SK-N-SH (cell line): ENCODE data around the gene MPV17. TPM values are rescaled to one million over a fixed set of nuclear protein-coding genes. Genes with fewer than 3 reads are reported as not detected.
"Not testable (repeated sequence)": the region's sequence is repeated elsewhere in the genome, so short reads cannot be mapped to it uniquely, and the experiment has no call there.

Source experiments
- CTCF ChIA-PET: fragments of 300-600, 350-600 bp; formaldehyde crosslinking; extraction: SDS; loops from one replicate; lab custom pipeline; 2021; lab: Yijun Ruan, JAX
- POLR2A ChIA-PET: fragments of 350-600 bp; sonication (Branson Sonifier 250); formaldehyde crosslinking; extraction: SDS; loops from one replicate; lab custom pipeline; 2020; ENCODE audit warnings: antibody characterized with exemption, inconsistent platforms; lab: Yijun Ruan, JAX
- DNase-seq: peaks from one replicate; pipeline ENCODE4 v3.0.0; 2012
- H2AFZ ChIP-seq: fragments of 200-600 bp; sonication (generic); 2 replicates; pipeline ENCODE4 v1.8.1; 2016; ENCODE audit warnings: antibody characterized with exemption, mild to moderate bottlenecking, low read depth
- H3F3A ChIP-seq: fragments of 200-600 bp; sonication (generic); replicated peaks from 2 replicates; pipeline ENCODE3; 2016; ENCODE audit warnings: antibody characterized with exemption, mild to moderate bottlenecking; ENCODE audit not compliant: insufficient read depth
- H3K27ac ChIP-seq, 2 experiments: fragments of 200-500 bp in 1 of 2; fragments of 200-600 bp in 1 of 2; sonication (Bioruptor generic) in 1 of 2; sonication (generic), shearing (Covaris generic) in 1 of 2; 2 replicates each; pipeline versions ENCODE4 v1.5.1 to v1.6.1; 2014 to 2016; ENCODE audit warnings: low read depth in 2 of 2, inconsistent platforms in 1 of 2, low read length in 1 of 2, mild to moderate bottlenecking in 1 of 2, mixed read lengths in 1 of 2
- H3K27me3 ChIP-seq: fragments of 200-600 bp; sonication (generic), shearing (Covaris generic); 2 replicates; pipeline ENCODE4 v1.6.1; 2016; ENCODE audit warnings: mixed run types; ENCODE audit not compliant: insufficient read depth
- H3K36me3 ChIP-seq, 2 experiments: fragments of 200-500 bp in 1 of 2; fragments of 200-600 bp in 1 of 2; sonication (Bioruptor generic) in 1 of 2; sonication (generic) in 1 of 2; replicated peaks in 1 of 2; 2 replicates each; pipeline versions ENCODE3 to v1.5.1; 2014 to 2016; ENCODE audit warnings: low read length in 1 of 2, mild to moderate bottlenecking in 1 of 2; ENCODE audit not compliant: insufficient read depth in 2 of 2, control insufficient read depth in 1 of 2
- H3K4me1 ChIP-seq, 2 experiments: fragments of 200-500 bp in 1 of 2; fragments of 200-600 bp in 1 of 2; sonication (Bioruptor generic) in 1 of 2; sonication (generic), shearing (Covaris generic) in 1 of 2; 2 replicates each; pipeline versions ENCODE4 v1.5.1 to v1.6.1; 2014 to 2016; ENCODE audit warnings: low read depth in 1 of 2, low read length in 1 of 2, mixed run types in 1 of 2; ENCODE audit not compliant: insufficient read depth in 2 of 2, control insufficient read depth in 1 of 2
- H3K4me2 ChIP-seq: fragments of 200-600 bp; sonication (generic), shearing (Covaris generic); 2 replicates; pipeline ENCODE4 v1.6.1; 2017; ENCODE audit warnings: mixed run types
- H3K4me3 ChIP-seq, 2 experiments: fragments of 200-500 bp in 1 of 2; fragments of 200-600 bp in 1 of 2; sonication (Bioruptor generic) in 1 of 2; sonication (generic), shearing (Covaris generic) in 1 of 2; 2 replicates each; pipeline versions ENCODE4 v1.5.1 to v1.8.1; 2014 to 2016; ENCODE audit warnings: low read depth in 2 of 2, inconsistent platforms in 1 of 2, low read length in 1 of 2, mild to moderate bottlenecking in 1 of 2, mixed read lengths in 1 of 2, moderate library complexity in 1 of 2
- H3K79me2 ChIP-seq: fragments of 200-600 bp; sonication (generic); 2 replicates; pipeline ENCODE4 v1.8.1; 2017; ENCODE audit warnings: mild to moderate bottlenecking; ENCODE audit not compliant: insufficient read depth
- H3K9ac ChIP-seq: fragments of 200-600 bp; sonication (generic); 2 replicates; pipeline ENCODE4 v1.6.1; 2017; ENCODE audit warnings: mixed run types
- H3K9me2 ChIP-seq: fragments of 200-600 bp; sonication (generic); 2 replicates; pipeline ENCODE4 v1.6.1; 2017; ENCODE audit warnings: mixed run types
- H3K9me3 ChIP-seq: fragments of 200-600 bp; sonication (generic); 2 replicates; pipeline ENCODE4 v1.6.1; 2017; ENCODE audit warnings: mixed run types, mild to moderate bottlenecking, moderate library complexity
- H4K20me1 ChIP-seq: fragments of 200-600 bp; sonication (generic); 2 replicates; pipeline ENCODE4 v1.6.1; 2017; ENCODE audit warnings: mild to moderate bottlenecking, mixed run types; ENCODE audit not compliant: insufficient read depth
- ELF1 ChIP-seq: IDR thresholded peaks from 2 replicates; pipeline ENCODE4 v1.4.0; 2012
- FOXJ3 ChIP-seq: sonication (generic); formaldehyde crosslinking; IDR thresholded peaks from 2 replicates; pipeline ENCODE4 v1.5.1; 2020; ENCODE audit warnings: mild to moderate bottlenecking, missing genetic modification reagents
- FOXM1 ChIP-seq: IDR thresholded peaks from 2 replicates; pipeline ENCODE4 v1.4.0; 2012; ENCODE audit warnings: low read depth, mild to moderate bottlenecking
- MEF2A ChIP-seq: IDR thresholded peaks from 2 replicates; pipeline ENCODE4 v1.4.0; 2012; ENCODE audit warnings: low read depth, borderline replicate concordance
- MXI1 ChIP-seq: IDR thresholded peaks from 2 replicates; pipeline ENCODE4 v1.6.1; 2012; ENCODE audit warnings: mild to moderate bottlenecking, low read depth, low read length, improper control_type of control experiment
- NFIC ChIP-seq: IDR thresholded peaks from 2 replicates; pipeline ENCODE4 v1.4.0; 2012; ENCODE audit warnings: borderline replicate concordance
- NRF1 ChIP-seq: IDR thresholded peaks from 2 replicates; pipeline ENCODE4 v1.6.1; 2012; ENCODE audit warnings: low read depth, mild to moderate bottlenecking, low read length
- RAD21 ChIP-seq: IDR thresholded peaks from 2 replicates; pipeline ENCODE4 v1.6.1; 2012; ENCODE audit warnings: mild to moderate bottlenecking, low read length
- RXRA ChIP-seq: IDR thresholded peaks from 2 replicates; pipeline ENCODE4 v1.4.0; 2012; ENCODE audit warnings: low read depth, mild to moderate bottlenecking, borderline replicate concordance
- SMC3 ChIP-seq: IDR thresholded peaks from 2 replicates; pipeline ENCODE4 v1.6.1; 2012; ENCODE audit warnings: low read depth, low read length, improper control_type of control experiment
- TAF1 ChIP-seq: IDR thresholded peaks from 2 replicates; pipeline ENCODE4 v1.6.1; 2012; ENCODE audit warnings: low read depth, mild to moderate bottlenecking, low read length, moderate library complexity, borderline replicate concordance
- TCF12 ChIP-seq: IDR thresholded peaks from 2 replicates; pipeline ENCODE4 v1.4.0; 2012
- TEAD4 ChIP-seq: IDR thresholded peaks from 2 replicates; pipeline ENCODE4 v1.4.0; 2012; ENCODE audit warnings: mild to moderate bottlenecking, borderline replicate concordance; ENCODE audit not compliant: insufficient read depth
- USF1 ChIP-seq: IDR thresholded peaks from 2 replicates; pipeline ENCODE4 v1.4.0; 2012; ENCODE audit warnings: low read depth, borderline replicate concordance
- ZBTB33 ChIP-seq: IDR thresholded peaks from 2 replicates; pipeline ENCODE4 v1.4.0; 2012; ENCODE audit warnings: low read depth, borderline replicate concordance
- WGBS: methylation state at CpG from one replicate; pipeline ENCODE4 v1.1.6; 2017; ENCODE audit warnings: low lambda C conversion rate; 5-methylcytosine and 5-hydroxymethylcytosine counted together
- polyA plus RNA-seq, 3 experiments: library from polyadenylated mRNA; depleted of rRNA; stranded (reverse); fragments of >200 nt; gene quantifications; 2 replicates each; pipeline ENCODE4 v1.2.3, GENCODE V29; 2012
- TF ChIP-seq, protein P1 (sequence below): IDR thresholded peaks from 2 replicates; pipeline ENCODE4 v1.4.0; 2012; ENCODE audit warnings: low read depth

The MPV17 gene
- polyA plus RNA-seq, 1 of the 3 experiments (the other 2 are of a cell fraction): 255 TPM

DNA sequence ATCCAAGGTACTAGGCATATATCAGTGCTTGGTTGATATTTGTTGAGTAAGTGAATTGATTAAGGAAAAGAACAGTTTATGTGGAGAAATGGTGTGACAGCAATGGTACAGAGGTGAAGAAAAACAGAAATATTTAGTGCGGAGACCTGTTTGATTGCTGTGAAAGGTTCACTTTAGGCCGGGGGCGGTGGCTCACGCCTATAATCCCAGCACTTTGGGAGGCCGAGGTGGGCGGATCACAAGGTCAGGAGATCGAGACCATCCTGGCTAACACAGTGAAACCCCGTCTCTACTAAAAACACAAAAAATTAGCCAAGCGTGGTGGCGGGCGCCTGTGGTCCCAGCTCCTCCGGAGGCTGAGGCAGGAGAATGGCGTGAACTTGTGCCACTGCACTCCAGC lies 54.6 kb downstream of the MPV17 start:
- H3K4me3 ChIP-seq, H3K9me3 ChIP-seq, H3K27ac ChIP-seq, DNase-seq, H3K9me2 ChIP-seq, H3K79me2 ChIP-seq, H3K9ac ChIP-seq, H3K4me2 ChIP-seq, H2AFZ ChIP-seq, H4K20me1 ChIP-seq, H3F3A ChIP-seq, H3K36me3 ChIP-seq, POLR2A ChIA-PET: not testable (repeated sequence)
- Histone ChIP-seq H3K4me1 (peaks cover 4 to 20% of the 10 kb centered on the region in 2 experiments; a peak in 1 of 4 replicates), H3K27me3 (peaks cover 64% of the 10 kb centered on the region)
- WGBS: 90% methylated on average over 13 of the region's 13 CpGs
- CTCF ChIA-PET: interaction anchor here (1.0 to 14.1 kb wide), 4 partner anchors 16 to 98 kb away, joined by 3 to 392 read pairs (median 68); partner anchors contain the start of gene TRIM54

DNA sequence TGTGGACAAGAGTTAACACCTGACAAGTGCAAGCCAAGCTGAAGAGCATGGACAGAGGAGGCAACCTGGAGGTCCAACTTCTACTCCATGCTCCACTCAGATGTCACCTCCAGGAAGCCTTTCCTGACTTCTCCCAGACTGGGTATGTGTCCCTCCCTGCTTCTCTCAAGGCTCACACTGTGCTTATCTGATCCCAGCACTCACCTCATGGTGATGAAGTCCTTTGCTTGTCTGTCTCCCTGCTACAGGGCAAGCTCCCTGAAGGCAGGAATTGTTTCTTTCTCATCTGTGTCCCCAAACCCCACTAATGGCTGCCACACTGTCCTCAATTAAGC lies 57.4 kb downstream of the MPV17 start:
- H3K9me3 ChIP-seq: no peaks in the 10 kb centered on the region
- CTCF ChIA-PET: interaction anchor here (0.6 to 14.1 kb wide), 51 partner anchors 8 to 548 kb away, joined by 3 to 392 read pairs (median 5); partner anchors contain the start of genes ABHD1, ATRAID, DNAJC5G and GTF3C2
- H3K27me3 ChIP-seq: peaks cover 88% of the 10 kb centered on the region
- no peak overlapping the region for H3K27ac ChIP-seq
- H4K20me1 ChIP-seq: no peaks in the 10 kb centered on the region
- H3F3A ChIP-seq: peaks cover 6% of the 10 kb centered on the region
- no peak overlapping the region for H3K9ac ChIP-seq
- H2AFZ ChIP-seq: no peak overlapping the region
- H3K4me1 ChIP-seq: peaks cover 6 to 28% of the 10 kb centered on the region in 2 experiments; a peak in 1 of 4 replicates
- H3K79me2 ChIP-seq: no peaks in the 10 kb centered on the region
- POLR2A ChIA-PET: interaction anchor here (0.6 to 2.0 kb wide), 2 partner anchors 15 to 24 kb away, joined by 3 to 7 read pairs; no protein-coding TSS in a partner anchor
- H3K36me3 ChIP-seq: no peaks in the 10 kb centered on the region
- no peak overlapping the region; a peak in 1 of 4 replicates for H3K4me3 ChIP-seq
- no peak for TF ChIP-seq MXI1
- no peak for TF ChIP-seq FOXM1
- TF ChIP-seq ELF1: no peak
- no peak; the same call in 1 of the 2 replicates for TF ChIP-seq FOXJ3
- no peak for TF ChIP-seq RAD21
- no peak for TF ChIP-seq MEF2A
- TF ChIP-seq ZBTB33: no peak
- TF ChIP-seq TAF1: no peak
- H3K4me2 ChIP-seq: no peak overlapping the region
- no peak for DNase-seq
- H3K9me2 ChIP-seq: no peaks in the 10 kb centered on the region

DNA sequence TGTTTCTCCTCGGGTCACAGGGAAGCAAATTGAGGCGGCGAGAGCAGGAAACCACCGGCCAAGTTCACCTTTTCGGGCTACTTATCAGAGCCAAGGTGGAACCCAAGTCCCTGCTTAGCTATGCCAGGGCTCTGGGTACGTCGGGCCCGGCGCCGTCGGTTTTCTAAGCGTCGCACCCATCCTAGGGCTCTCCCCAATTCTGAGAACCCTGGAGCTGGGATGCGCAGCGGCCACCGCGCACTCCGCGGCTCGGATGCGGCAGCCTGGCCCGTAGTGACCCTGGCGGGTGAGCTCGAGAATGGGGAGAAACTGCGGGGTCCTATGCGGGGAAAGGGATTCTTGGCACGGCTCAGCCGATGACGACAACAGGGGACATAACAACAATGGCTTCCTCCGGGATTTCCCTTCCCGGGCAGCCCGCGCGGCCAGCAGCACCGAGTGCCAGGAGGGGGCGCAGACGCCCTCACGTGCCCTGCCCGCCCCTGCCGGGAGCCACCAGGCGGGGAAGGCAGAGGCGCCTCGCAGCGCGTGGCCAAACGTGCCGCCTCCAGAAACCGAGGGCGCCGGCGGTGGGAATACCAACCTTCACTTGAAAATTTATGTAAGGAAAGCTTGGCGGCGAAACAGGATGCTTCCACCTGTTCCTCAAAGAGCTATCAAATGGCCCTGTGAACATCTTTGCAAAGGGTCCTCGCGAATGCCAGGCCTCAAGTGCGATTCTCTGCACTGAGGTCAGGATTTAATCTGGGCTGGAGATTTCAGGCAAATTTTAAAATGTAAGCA lies 58.0 kb downstream of the MPV17 start:
- peak; percentile 100 for DNase-seq
- Histone ChIP-seq H3F3A (peaks cover 6% of the 10 kb centered on the region), H3K9ac (no peak overlapping the region), H3K4me3 (peak overlapping the region; percentile 49 to 55), H3K79me2 (no peaks in the 10 kb centered on the region), H3K36me3 (no peaks in the 10 kb centered on the region), H3K4me2 (peak overlapping the region; percentile 84), H2AFZ (peak overlapping the region; percentile 72; the same call in 1 of the 2 replicates), H3K27me3 (peaks cover 86% of the 10 kb centered on the region), H3K4me1 (peaks cover 6 to 28% of the 10 kb centered on the region in 2 experiments; a peak in 1 of 4 replicates), H3K9me3 (no peaks in the 10 kb centered on the region), H3K9me2 (no peaks in the 10 kb centered on the region), H3K27ac (no peak overlapping the region), H4K20me1 (no peaks in the 10 kb centered on the region)
- POLR2A ChIA-PET: interaction anchor here (0.6 to 2.0 kb wide), 3 partner anchors 16 to 1387 kb away, joined by 3 to 7 read pairs (median 4); partner anchors contain the start of gene ASXL2
- CTCF ChIA-PET: interaction anchor here (0.5 to 14.1 kb wide), 61 partner anchors 9 to 1663 kb away, joined by 3 to 392 read pairs (median 4); partner anchors contain the start of genes ABHD1, AGBL5, ATRAID and CAD
- 11% methylated on average over 47 of the region's 56 CpGs for WGBS
- TF ChIP-seq NFIC (peak; percentile 37; the same call in 1 of the 2 replicates), RXRA (no peak), TEAD4 (0 out of 2 replicates have a peak, but pooled peaks have one; percentile 13), TCF12 (no peak), TAF1 (0 out of 2 replicates have a peak, but pooled peaks have one; percentile 13), SMC3 (peak; percentile 75), NRF1 (peak; percentile 4; the same call in 1 of the 2 replicates), USF1 (peak; percentile 81), FOXJ3 (peak; percentile 66; the same call in 1 of the 2 replicates)
- TF ChIP-seq, protein P1, sequence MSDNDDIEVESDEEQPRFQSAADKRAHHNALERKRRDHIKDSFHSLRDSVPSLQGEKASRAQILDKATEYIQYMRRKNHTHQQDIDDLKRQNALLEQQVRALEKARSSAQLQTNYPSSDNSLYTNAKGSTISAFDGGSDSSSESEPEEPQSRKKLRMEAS: peak; percentile 95
